Ectodermal cell (in vitro differentiated cells): ENCODE data around the gene KRT74.

ENCODE experiments used
- H3K27ac ChIP-seq: 2 replicates; pipeline ENCODE4 v1.7.0; 2013; ENCODE audit warnings: mild to moderate bottlenecking, low read depth, low read length; ENCODE audit not compliant: insufficient read depth, poor library complexity, severe bottlenecking
- H3K27me3 ChIP-seq: 2 replicates; pipeline ENCODE4 v1.7.0; 2013; ENCODE audit warnings: mild to moderate bottlenecking, low read length; ENCODE audit not compliant: insufficient read depth, control insufficient read depth, poor library complexity, severe bottlenecking
- H3K36me3 ChIP-seq: one replicate; pipeline ENCODE4 v1.7.0; 2013; ENCODE audit warnings: low read length; ENCODE audit not compliant: control insufficient read depth, insufficient read depth
- H3K4me1 ChIP-seq: one replicate; pipeline ENCODE4 v1.7.0; 2013; ENCODE audit warnings: low read length; ENCODE audit not compliant: control insufficient read depth, insufficient read depth
- H3K4me3 ChIP-seq: 2 replicates; pipeline ENCODE4 v1.7.0; 2013; ENCODE audit warnings: low read depth, low read length, control low read depth; ENCODE audit not compliant: insufficient read depth
- H3K9me3 ChIP-seq: 2 replicates; pipeline ENCODE4 v1.7.0; 2013; ENCODE audit warnings: mild to moderate bottlenecking, low read length, moderate library complexity; ENCODE audit not compliant: control insufficient read depth
- WGBS, 2 experiments: methylation state at CpG; one replicate each; pipeline ENCODE4 v1.1.7; 2013; ENCODE audit warnings: missing lambda C conversion rate in 2 of 2; 5-methylcytosine and 5-hydroxymethylcytosine counted together

The KRT74 gene

GRCh38 chr12:52613384-52614030 is 39.9 kb upstream of the KRT74 start:
- no peak overlapping the region for H3K27ac ChIP-seq
- WGBS, 2 experiments: 93 to 94% methylated on average over 9 of the region's 9 CpGs
- no peaks in the 10 kb centered on the region for H3K36me3 ChIP-seq
- H3K27me3 ChIP-seq: no peaks in the 10 kb centered on the region
- H3K9me3 ChIP-seq: no peaks in the 10 kb centered on the region
- no peak overlapping the region for H3K4me3 ChIP-seq
- H3K4me1 ChIP-seq: no peaks in the 10 kb centered on the region

GRCh38 chr12:52612431-52613383 is 39.1 kb upstream of the KRT74 start:
- H3K4me3 ChIP-seq: no peak overlapping the region
- 85 to 86% methylated on average over 5 of the region's 5 CpGs for WGBS, 2 experiments
- H3K4me1 ChIP-seq: no peaks in the 10 kb centered on the region
- no peak overlapping the region for H3K27ac ChIP-seq
- H3K27me3 ChIP-seq: no peaks in the 10 kb centered on the region
- H3K36me3 ChIP-seq: no peaks in the 10 kb centered on the region
- no peaks in the 10 kb centered on the region for H3K9me3 ChIP-seq

GRCh38 chr12:52611080-52611468 is 37.4 kb upstream of the KRT74 start:
- Histone ChIP-seq H3K27me3 (no peaks in the 10 kb centered on the region), H3K4me1 (no peaks in the 10 kb centered on the region), H3K27ac (no peak overlapping the region), H3K36me3 (no peaks in the 10 kb centered on the region), H3K4me3 (no peak overlapping the region), H3K9me3 (no peaks in the 10 kb centered on the region)
- WGBS, 2 experiments: 90 to 95% methylated on average over 6 of the region's 6 CpGs

DNA sequence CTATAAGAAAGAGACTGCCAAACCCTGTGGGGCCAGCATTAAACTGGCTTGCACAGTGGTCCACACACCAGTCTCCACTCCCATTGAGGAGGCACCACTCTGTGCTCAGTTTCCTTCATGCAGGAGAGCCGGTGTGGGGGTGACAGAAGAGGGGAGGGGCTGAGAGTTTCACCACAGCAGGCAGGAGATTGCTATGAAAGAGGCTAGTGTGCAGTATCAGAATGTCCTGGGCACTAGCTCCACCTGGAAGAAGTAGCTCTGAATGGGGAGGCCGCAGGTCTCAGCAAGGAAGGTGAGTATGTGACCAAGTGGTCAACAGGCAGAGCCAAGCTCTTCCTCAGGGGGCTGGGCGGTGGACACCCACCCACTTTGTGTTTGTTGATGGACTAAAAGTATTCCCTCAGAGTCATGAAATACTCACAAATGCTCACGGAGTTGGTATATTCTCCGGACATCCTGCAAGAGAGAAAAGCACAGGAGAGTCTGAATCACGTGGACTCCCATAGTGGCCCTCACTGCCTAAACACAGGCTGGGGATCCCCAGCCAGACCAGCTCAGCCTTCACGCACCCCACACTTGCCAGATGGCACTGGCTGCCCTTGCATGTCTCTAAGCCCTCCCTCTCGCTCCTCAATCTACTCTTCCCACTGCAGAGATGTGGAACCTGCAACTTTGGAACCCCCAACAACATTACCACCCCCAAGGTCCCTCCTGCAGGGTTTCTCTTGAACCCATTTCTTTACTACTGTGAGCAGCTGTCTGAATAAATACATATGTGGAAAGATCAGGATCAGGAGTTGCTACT is 35.4 kb upstream of the KRT74 start:
- WGBS, 2 experiments: 87 to 88% methylated on average over 8 of the region's 8 CpGs
- Histone ChIP-seq H3K9me3 (no peaks in the 10 kb centered on the region), H3K27ac (no peak overlapping the region), H3K27me3 (no peaks in the 10 kb centered on the region), H3K36me3 (no peaks in the 10 kb centered on the region), H3K4me1 (no peaks in the 10 kb centered on the region), H3K4me3 (no peak overlapping the region)

- 88 to 89% methylated on average over 5 to 6 of the region's 6 CpGs for WGBS, 2 experiments
- no peak overlapping the region for H3K4me3 ChIP-seq
- H3K9me3 ChIP-seq: no peaks in the 10 kb centered on the region
- no peak overlapping the region for H3K27ac ChIP-seq
- no peaks in the 10 kb centered on the region for H3K27me3 ChIP-seq
- no peaks in the 10 kb centered on the region for H3K4me1 ChIP-seq
- H3K36me3 ChIP-seq: no peaks in the 10 kb centered on the region
These were observed 34.5 kb upstream of the KRT74 start for GRCh38 chr12:52608161-52608560.

DNA sequence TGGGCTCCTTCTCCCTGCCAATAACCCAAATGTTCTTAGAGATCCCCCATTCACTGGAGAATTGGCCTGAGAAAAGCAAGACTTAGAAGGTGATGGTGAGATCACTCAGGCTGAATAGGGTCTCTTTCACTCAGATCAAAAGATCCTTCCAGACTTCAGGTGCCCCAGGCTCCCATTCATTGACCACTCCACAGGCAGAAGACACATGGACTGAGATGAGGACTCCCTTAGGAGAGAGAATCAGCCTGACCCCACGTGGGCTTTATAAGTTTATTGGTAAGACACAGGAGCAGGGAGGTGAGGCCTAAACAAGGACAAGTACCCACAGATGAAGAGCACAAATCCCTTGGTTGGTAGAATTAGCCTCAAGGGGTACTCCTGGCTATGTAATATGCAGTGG is 33.7 kb upstream of the KRT74 start:
- WGBS, 2 experiments: 76 to 81% methylated on average over 1 of the region's 1 CpG
- H3K4me3 ChIP-seq: no peak overlapping the region
- no peaks in the 10 kb centered on the region for H3K36me3 ChIP-seq
- H3K27me3 ChIP-seq: no peaks in the 10 kb centered on the region
- H3K4me1 ChIP-seq: no peaks in the 10 kb centered on the region
- H3K27ac ChIP-seq: no peak overlapping the region
- H3K9me3 ChIP-seq: no peaks in the 10 kb centered on the region

- Histone ChIP-seq H3K27me3 (peaks cover 3% of the 10 kb centered on the region), H3K36me3 (no peaks in the 10 kb centered on the region), H3K9me3 (no peaks in the 10 kb centered on the region), H3K4me3 (no peak overlapping the region), H3K27ac (no peak overlapping the region), H3K4me1 (no peaks in the 10 kb centered on the region)
- WGBS, 2 experiments: 86 to 90% methylated on average over 7 of the region's 7 CpGs
These were observed 33.1 kb upstream of the KRT74 start for GRCh38 chr12:52606581-52607218.

DNA sequence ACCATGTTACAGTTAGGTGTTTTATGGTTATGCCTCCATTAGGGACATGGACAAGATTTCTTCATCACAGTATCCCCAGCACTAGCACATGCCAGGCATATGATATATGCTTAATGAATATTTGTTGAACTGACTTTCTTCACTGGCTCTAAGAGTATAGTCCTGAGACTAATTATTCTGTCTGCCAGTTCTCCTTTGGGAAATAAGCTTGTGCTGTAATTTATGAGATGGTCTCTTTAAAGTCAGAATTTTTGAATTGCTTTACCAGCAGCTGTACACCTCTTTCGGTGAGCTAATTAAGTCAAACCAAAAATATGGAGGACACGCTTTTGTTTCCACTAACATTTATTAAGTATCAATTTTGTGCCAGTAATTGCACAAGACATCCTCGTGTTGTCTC is 32.5 kb upstream of the KRT74 start:
- Histone ChIP-seq H3K27me3 (peaks cover 3% of the 10 kb centered on the region), H3K36me3 (no peaks in the 10 kb centered on the region), H3K27ac (no peak overlapping the region), H3K4me3 (no peak overlapping the region), H3K9me3 (no peaks in the 10 kb centered on the region), H3K4me1 (no peaks in the 10 kb centered on the region)
- WGBS, 2 experiments: 73 to 80% methylated on average over 3 of the region's 3 CpGs

- Histone ChIP-seq H3K27me3 (peaks cover 3% of the 10 kb centered on the region), H3K4me3 (no peak overlapping the region), H3K9me3 (no peaks in the 10 kb centered on the region), H3K4me1 (no peaks in the 10 kb centered on the region), H3K27ac (no peak overlapping the region), H3K36me3 (no peaks in the 10 kb centered on the region)
- 89 to 100% methylated on average over 1 of the region's 1 CpG for WGBS, 2 experiments
These were observed 31.9 kb upstream of the KRT74 start for GRCh38 chr12:52605542-52605941.
